Epithelial cell of esophagus (primary cell): ENCODE results near the gene SDS.
"Not testable (repeated sequence)": the region's sequence is repeated elsewhere in the genome, so short reads cannot be mapped to it uniquely, and the experiment has no call there.

Experiments used
- DNase-seq: peaks from one replicate; pipeline ENCODE4 v3.0.0; 2010; ENCODE audit warnings: low read depth
- H3K4me3 ChIP-seq: 2 replicates; pipeline ENCODE4 v1.5.1; 2011; ENCODE audit warnings: mild to moderate bottlenecking, low read length, control low read depth
- TF ChIP-seq, protein P1 (sequence below): IDR thresholded peaks from 2 replicates; pipeline ENCODE4 v1.5.1; 2011; ENCODE audit warnings: low read depth, mild to moderate bottlenecking, low read length, control low read depth, inconsistent platforms; ENCODE audit not compliant: insufficient read depth; ENCODE audit errors: missing control alignments

The SDS gene

DNA sequence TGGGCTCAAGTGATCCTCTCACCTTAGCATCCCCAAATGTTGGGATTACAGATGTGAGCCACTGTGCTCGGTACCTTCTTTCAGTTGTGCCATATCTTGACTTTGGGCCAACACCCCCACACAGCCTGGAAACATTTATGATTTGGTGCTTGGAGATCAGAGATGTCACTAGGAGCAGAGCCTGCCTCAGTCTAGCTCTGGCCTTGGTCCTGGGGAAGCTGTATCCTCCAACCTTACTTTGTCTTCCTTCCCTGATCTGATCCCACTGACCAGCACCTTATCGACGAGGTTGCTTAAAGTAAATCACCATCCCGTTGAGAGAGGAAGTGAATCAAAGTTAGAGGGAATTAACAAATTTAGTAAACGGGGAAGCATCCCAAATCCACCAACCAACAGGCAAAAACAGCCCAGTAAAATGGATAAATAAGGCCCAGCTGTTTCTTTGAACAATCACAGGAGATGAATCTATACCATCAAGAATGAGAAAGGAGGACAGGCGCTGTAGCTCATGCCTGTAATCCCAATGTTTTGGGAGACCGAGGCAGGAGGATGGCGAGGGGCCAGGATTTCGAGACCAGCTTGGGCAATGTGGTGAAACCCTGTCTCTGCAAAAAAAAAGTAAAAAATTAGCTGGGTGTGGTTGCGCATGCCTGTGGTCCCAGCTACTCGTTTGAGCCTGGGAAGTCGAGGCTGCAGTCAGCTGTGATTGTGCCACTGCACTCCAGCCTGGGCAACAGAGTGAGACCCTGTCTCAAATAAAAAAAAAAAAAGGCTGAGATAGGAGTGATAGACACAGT is 41.9 kb downstream of the SDS start:
- no peak for DNase-seq
- TF ChIP-seq, protein P1, sequence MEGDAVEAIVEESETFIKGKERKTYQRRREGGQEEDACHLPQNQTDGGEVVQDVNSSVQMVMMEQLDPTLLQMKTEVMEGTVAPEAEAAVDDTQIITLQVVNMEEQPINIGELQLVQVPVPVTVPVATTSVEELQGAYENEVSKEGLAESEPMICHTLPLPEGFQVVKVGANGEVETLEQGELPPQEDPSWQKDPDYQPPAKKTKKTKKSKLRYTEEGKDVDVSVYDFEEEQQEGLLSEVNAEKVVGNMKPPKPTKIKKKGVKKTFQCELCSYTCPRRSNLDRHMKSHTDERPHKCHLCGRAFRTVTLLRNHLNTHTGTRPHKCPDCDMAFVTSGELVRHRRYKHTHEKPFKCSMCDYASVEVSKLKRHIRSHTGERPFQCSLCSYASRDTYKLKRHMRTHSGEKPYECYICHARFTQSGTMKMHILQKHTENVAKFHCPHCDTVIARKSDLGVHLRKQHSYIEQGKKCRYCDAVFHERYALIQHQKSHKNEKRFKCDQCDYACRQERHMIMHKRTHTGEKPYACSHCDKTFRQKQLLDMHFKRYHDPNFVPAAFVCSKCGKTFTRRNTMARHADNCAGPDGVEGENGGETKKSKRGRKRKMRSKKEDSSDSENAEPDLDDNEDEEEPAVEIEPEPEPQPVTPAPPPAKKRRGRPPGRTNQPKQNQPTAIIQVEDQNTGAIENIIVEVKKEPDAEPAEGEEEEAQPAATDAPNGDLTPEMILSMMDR = no peak
- no peak overlapping the region for H3K4me3 ChIP-seq

DNA sequence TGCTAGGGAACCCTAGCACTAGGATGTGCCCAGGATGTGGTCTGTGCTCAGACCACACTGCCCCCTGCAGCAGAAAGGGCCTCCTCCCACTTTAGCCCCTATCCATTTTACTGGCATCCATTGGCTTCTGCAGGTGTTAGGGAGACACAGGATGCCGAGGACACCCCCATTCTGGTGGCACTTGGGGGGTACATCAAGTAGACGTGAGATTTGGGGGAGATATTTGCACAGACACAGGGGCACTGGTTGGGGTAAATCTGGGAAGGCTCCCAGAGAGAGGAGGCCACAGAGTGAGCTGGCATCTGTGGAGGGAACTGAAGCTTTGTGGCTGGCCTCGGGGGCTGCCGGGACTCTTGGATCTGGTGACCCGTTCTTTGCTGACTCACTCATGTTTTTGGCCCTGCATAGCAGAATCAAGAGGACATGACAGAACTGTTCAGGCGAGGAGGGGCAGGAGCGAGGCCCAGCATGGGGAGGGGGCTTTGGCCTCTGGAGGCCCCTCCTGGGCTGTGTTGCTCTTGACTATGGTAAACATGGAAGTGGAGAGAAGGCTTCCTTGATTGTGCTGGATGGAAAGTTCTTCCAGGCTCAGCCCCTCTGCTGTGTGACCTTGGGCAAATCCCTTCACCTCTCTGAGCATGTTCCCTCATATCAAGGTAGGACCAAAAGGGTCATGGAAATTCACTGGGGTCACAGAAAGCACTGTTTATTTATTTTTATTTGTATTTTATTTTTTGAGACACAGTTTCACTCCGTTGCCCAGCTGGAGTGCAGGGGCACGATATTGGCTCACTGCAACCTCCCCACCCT is 43.5 kb downstream of the SDS start:
- no peak for DNase-seq
- TF ChIP-seq, protein P1 = no peak
- H3K4me3 ChIP-seq = no peak overlapping the region

DNA sequence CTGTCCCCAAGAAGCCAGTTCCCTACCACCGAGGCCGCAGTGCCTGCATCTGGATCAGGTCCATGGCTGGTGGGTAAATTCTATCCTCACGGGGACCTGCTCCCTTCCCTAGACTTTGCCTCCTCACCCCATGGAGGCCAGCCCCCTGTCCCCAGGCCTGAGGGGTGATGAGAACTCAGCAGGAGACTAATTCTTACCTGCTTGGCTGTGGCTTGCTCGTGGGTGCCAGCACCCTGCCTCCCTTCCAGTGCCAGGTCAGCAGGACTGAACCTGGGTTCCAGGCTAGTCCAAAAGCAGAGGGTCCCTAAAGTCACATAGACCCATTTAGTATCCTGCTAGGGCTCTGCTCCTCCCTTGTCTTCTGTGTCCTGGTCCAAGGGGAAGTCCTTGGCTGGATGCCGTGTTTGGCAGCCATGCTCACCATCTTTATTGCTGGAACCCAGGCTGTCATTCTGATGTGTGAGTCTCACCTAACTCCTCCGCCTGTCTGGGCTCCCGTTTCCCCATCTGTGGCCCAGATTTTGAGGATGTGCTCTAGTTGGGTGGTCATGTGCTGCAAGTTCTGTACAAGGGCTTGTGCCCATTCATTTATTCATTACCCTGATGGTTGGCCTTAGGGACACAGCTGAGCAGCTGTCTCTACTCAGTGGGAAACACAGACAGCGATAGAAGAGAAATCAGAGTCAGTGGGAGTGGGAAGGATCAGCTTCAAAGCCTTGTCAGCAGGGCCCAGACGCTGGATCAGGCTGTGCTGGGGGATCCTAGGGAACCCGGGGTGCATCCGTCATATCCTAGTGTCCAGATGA is 44.4 kb downstream of the SDS start:
- peak overlapping the region; percentile 75 for H3K4me3 ChIP-seq
- TF ChIP-seq, protein P1 = no peak
- no peak for DNase-seq

DNA sequence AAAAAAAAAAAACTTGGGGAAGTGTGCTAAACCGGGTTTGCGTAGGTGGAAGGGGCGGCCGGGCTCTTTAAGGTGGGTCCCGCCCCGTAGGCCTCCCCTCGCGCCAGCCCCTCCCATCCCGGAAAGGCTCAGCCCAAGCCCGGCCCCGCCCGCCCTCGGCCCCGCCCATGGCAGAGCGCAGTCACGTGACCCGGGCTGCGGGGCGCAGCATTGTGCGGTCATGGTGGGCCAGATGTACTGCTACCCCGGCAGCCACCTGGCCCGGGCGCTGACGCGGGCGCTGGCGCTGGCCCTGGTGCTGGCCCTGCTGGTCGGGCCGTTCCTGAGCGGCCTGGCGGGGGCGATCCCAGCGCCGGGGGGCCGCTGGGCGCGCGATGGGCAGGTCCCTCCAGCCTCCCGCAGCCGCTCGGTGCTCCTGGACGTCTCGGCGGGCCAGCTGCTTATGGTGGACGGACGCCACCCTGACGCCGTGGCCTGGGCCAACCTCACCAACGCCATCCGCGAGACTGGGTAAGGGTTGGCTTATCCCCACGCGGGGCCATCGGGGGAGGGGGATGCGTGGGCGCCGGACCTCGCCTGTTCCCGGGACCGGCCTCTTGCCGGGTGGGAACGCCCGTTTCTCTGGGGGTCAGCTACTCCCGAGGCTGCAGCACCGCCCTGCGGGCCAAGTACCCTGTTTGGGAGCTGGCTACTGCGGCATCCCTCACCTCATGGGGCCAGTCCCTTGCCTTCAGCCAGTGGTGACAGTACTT is 45.1 kb downstream of the SDS start, which contains the start of gene PLBD2:
Gene PLBD2 (plus strand): TSS at position 207 of the 752 bp plus-strand sequence. CDS start 14 bp downstream, at position 221.
- peak; percentile 94 for DNase-seq
- TF ChIP-seq, protein P1 = no peak
- H3K4me3 ChIP-seq = peak within 1 kb of the TSS; percentile 75

DNA sequence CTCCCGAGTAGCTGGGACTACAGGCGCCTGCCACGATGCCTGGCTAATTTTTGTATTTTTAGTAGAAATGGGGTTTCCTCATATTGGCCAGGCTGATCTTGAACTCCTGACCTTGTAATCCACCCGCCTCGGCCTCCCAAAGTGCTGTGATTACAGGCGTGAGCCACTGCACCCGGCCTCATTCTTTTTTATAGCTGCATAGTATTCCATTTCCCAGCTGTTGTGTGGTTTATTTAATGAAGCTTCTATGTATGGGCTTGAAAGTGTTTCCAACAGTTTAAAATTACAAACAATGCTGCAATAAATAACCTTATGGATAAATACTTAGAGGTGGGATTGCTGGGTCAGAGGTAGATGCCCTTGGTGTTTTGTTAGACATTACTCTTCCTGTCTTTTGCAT is 49.5 kb downstream of the SDS start:
- not testable (repeated sequence) for DNase-seq, H3K4me3 ChIP-seq

DNA sequence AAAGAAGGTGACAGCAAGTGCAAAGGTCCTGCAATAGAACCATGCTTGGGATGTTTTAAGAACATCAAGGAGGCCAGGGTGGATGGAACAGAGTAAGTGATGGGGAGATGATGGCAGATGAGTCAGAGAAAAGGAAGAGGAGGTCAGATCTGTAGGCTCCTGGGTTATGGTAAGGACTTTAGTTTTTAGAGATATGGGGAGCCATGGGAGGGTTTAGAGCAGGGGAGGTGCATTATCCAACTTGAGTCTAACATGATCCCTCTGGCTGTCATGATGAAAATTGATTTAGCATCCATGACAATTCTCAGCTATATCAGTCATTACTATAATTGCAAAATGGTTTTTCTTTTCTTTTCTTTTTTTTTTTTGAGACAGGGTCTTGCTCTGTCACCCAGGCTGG is 52.6 kb downstream of the SDS start:
- TF ChIP-seq, protein P1 = no peak

More for the DNA sequence above, 52.6 kb downstream of the SDS start:
- H3K4me3 ChIP-seq = no peak overlapping the region
- no peak for DNase-seq
